Measurements from ENCODE around the gene SAMD11. TPM values are rescaled to one million over a fixed set of nuclear protein-coding genes. Genes with fewer than 3 reads are reported as not detected.

Gene SAMD11
- total and polyA plus RNA-seq, 2 of the 13 experiments (the other 11 are each of a cell fraction or from before 2014, with no cell fraction given): 0.11 TPM; not detected in 1

DNA sequence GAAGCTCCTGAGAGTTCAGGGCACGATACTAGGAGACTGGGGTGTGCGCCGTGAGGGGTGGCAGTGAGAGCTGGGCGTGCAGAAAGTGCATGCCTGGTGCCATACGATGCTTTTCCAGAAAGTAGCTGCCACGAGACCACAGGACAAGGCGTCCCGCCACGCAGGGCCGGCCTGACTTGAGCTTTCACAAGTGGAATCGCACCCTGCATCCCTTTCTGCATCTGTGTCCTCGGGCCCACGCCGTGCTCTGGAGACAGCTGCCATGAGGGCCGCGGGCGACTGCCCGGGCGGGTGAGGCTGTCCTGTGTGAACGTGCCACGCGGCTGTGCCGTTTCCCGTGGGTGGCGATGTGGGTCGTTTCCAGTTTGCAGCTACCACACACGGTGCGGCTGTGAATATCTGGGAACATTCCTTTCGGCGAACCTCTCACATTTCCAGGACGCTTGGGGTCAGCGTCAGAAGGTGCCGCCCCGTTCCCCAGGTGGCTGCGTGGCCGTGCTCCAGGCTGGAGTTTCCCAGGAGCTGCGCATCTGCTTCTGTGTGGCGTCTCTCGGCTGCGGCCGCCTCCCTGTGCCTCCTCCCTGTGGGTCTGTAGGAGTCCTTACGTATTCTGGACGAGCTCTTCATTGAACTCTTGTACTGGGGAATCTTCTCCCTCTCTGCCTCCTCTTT lies 59.2 kb downstream of the SAMD11 start:
- in situ Hi-C loops (cut with HindIII; ENCODE audit: extremely low pct_ligation_motif_present, low pct_unique_long_range_greater_than_20kb) (no loop called here), intact Hi-C loops (cut with micrococcal nuclease; ENCODE audit: unreplicated experiment) (no loop called here)
- peak overlapping the region in 1 of 3 experiments; percentile 70; a peak in 1 of 6 replicates for H3K4me3 ChIP-seq (replicated peaks in 1 of 3; ENCODE audit: insufficient read depth in 1 of 3, low read depth in 2 of 3, low read length in 3 of 3)
- FAIRE-seq (no peak), DNase-seq (ENCODE audit: low spot score) (no peak), ATAC-seq (no peak)
- POLR2A ChIA-PET: interaction anchor here (0.8 to 1.3 kb wide), 3 partner anchors 16 to 142 kb away, joined by 3 read pairs; partner anchors contain the start of gene PLEKHN1
- no peaks in the 10 kb centered on the region for H3K79me2 ChIP-seq (ENCODE audit: insufficient read depth, low read length)
- H3K27me3 ChIP-seq (ENCODE audit: control insufficient read depth in 1 of 2, insufficient read depth in 2 of 2, low read length in 2 of 2): peaks cover 22 to 60% of the 10 kb centered on the region in 2 experiments
- no peaks in the 10 kb centered on the region for H3K9me3 ChIP-seq (ENCODE audit: low read length)
- no peak overlapping the region for H3K9ac ChIP-seq (ENCODE audit: insufficient read depth, low read depth, low read length)
- CTCF ChIA-PET (ENCODE audit: low intra/inter-chr PET ratio, low total read pairs): interaction anchor here (2.4 kb wide), 1 partner anchor 81 kb away, joined by 8 read pairs; no protein-coding TSS in a partner anchor
- H2AFZ ChIP-seq (ENCODE audit: low read length): no peak overlapping the region
- 55% methylated on average over 14 of the region's 43 CpGs for WGBS (ENCODE audit: low lambda C conversion rate)
- H3K27ac ChIP-seq (ENCODE audit: extremely low read length, insufficient read depth, low read length): no peak overlapping the region
- H4K20me1 ChIP-seq (ENCODE audit: insufficient read depth, low read length): no peaks in the 10 kb centered on the region
- no TSS peak for BruUV-seq (replicated peaks)
- no peaks in the 10 kb centered on the region for H3K36me3 ChIP-seq (replicated peaks in 1 of 2; ENCODE audit: control insufficient read depth in 1 of 2, insufficient read depth in 2 of 2, low read length in 2 of 2)
- peak overlapping the region; percentile 74 for H3K4me2 ChIP-seq (ENCODE audit: low read depth, low read length)
- TF ChIP-seq ZNF225 (CRISPR knock-in tag; IDR thresholded peaks at IDR 0.05): no peak
- TF ChIP-seq, protein P1, sequence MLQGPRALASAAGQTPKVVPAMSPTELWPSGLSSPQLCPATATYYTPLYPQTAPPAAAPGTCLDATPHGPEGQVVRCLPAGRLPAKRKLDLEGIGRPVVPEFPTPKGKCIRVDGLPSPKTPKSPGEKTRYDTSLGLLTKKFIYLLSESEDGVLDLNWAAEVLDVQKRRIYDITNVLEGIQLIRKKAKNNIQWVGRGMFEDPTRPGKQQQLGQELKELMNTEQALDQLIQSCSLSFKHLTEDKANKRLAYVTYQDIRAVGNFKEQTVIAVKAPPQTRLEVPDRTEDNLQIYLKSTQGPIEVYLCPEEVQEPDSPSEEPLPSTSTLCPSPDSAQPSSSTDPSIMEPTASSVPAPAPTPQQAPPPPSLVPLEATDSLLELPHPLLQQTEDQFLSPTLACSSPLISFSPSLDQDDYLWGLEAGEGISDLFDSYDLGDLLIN (CRISPR knock-in tag; IDR thresholded peaks at IDR 0.05; ENCODE audit: borderline replicate concordance): no peak
- TF ChIP-seq SP4 (CRISPR knock-in tag; IDR thresholded peaks at IDR 0.05): no peak
- TF ChIP-seq, protein P2, sequence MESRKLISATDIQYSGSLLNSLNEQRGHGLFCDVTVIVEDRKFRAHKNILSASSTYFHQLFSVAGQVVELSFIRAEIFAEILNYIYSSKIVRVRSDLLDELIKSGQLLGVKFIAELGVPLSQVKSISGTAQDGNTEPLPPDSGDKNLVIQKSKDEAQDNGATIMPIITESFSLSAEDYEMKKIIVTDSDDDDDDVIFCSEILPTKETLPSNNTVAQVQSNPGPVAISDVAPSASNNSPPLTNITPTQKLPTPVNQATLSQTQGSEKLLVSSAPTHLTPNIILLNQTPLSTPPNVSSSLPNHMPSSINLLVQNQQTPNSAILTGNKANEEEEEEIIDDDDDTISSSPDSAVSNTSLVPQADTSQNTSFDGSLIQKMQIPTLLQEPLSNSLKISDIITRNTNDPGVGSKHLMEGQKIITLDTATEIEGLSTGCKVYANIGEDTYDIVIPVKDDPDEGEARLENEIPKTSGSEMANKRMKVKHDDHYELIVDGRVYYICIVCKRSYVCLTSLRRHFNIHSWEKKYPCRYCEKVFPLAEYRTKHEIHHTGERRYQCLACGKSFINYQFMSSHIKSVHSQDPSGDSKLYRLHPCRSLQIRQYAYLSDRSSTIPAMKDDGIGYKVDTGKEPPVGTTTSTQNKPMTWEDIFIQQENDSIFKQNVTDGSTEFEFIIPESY (CRISPR knock-in tag; IDR thresholded peaks at IDR 0.05): peak; percentile 19; the same call in 1 of the 2 replicates
- TF ChIP-seq SMAD3 (CRISPR knock-in tag; IDR thresholded peaks at IDR 0.05): no peak
- TF ChIP-seq, protein P3, sequence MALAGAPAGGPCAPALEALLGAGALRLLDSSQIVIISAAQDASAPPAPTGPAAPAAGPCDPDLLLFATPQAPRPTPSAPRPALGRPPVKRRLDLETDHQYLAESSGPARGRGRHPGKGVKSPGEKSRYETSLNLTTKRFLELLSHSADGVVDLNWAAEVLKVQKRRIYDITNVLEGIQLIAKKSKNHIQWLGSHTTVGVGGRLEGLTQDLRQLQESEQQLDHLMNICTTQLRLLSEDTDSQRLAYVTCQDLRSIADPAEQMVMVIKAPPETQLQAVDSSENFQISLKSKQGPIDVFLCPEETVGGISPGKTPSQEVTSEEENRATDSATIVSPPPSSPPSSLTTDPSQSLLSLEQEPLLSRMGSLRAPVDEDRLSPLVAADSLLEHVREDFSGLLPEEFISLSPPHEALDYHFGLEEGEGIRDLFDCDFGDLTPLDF (CRISPR knock-in tag; IDR thresholded peaks at IDR 0.05): no peak
- TF ChIP-seq ARHGAP35 (CRISPR knock-in tag; IDR thresholded peaks at IDR 0.05; ENCODE audit: borderline replicate concordance): no peak
- no peak for TF ChIP-seq MIER2 (CRISPR knock-in tag; IDR thresholded peaks at IDR 0.05)
- H3K4me1 ChIP-seq (ENCODE audit: insufficient read depth, low read length): peaks cover 45% of the 10 kb centered on the region

Measured in HepG2 (cell line).